CD4-positive, alpha-beta T cell (primary cell): ENCODE measurements around the gene MMS19. TPM values are rescaled to one million over a fixed set of nuclear protein-coding genes. Genes with fewer than 3 reads are reported as not detected.

Experiments used
- ATAC-seq: fragments of 200-7000 bp; cut with Tn5 transposase; one replicate; pipeline ENCODE4 v1.10.0; 2022; ENCODE audit warnings: mild to moderate bottlenecking; ENCODE audit not compliant: poor library complexity
- CTCF ChIA-PET: fragments of 350-600 bp; sonication (Branson Sonifier 250); formaldehyde crosslinking; loops from one replicate; lab custom pipeline; 2021; ENCODE audit warnings: antibody characterized with exemption, inconsistent platforms; lab: Charles Lee
- POLR2A ChIA-PET: fragments of 350-600 bp; sonication (Branson Sonifier 250); formaldehyde crosslinking; loops from one replicate; lab custom pipeline; 2021; ENCODE audit warnings: antibody characterized with exemption, inconsistent platforms; lab: Charles Lee
- DNase-seq, 14 experiments: peaks; one replicate each; pipeline ENCODE4 v3.0.0-alpha.2; 2013 to 2020; ENCODE audit warnings: mixed read lengths in 2 of 14
- H3K27ac ChIP-seq, 2 donors: one replicate each; pipeline versions ENCODE4 v1.5.1 to v1.7.0; 2013; ENCODE audit warnings: low read length in 2 of 2, low read depth in 1 of 2, mild to moderate bottlenecking in 1 of 2
- H3K27me3 ChIP-seq, 2 experiments: 1 replicate in 1 of 2; 2 replicates in 1 of 2; pipeline versions ENCODE4 v1.6.1 to v1.7.0; 2013; ENCODE audit warnings: low read length in 2 of 2, control low read depth in 1 of 2, mild to moderate bottlenecking in 1 of 2, moderate library complexity in 1 of 2; ENCODE audit not compliant: insufficient read depth in 2 of 2, control insufficient read depth in 1 of 2
- H3K36me3 ChIP-seq: one replicate; pipeline ENCODE4 v1.6.1; 2013; ENCODE audit warnings: low read length, control low read depth; ENCODE audit not compliant: insufficient read depth
- H3K4me1 ChIP-seq: one replicate; pipeline ENCODE4 v1.6.1; 2013; ENCODE audit warnings: low read length, control low read depth; ENCODE audit not compliant: insufficient read depth
- H3K4me3 ChIP-seq: one replicate; pipeline ENCODE4 v1.5.1; 2013; ENCODE audit warnings: mild to moderate bottlenecking, low read length, moderate library complexity
- H3K9me3 ChIP-seq, 2 experiments: 1 replicate in 1 of 2; 2 replicates in 1 of 2; pipeline versions ENCODE4 v1.6.1 to v1.7.0; 2013; ENCODE audit warnings: low read length in 2 of 2, mild to moderate bottlenecking in 2 of 2, control low read depth in 1 of 2, moderate library complexity in 1 of 2; ENCODE audit not compliant: control insufficient read depth in 1 of 2, insufficient read depth in 1 of 2
- H3K27ac Mint-ChIP-seq: one replicate; pipeline ENCODE4 v1.8.0; 2020; ENCODE audit warnings: mixed read lengths
- H3K27me3 Mint-ChIP-seq: one replicate; pipeline ENCODE4 v1.8.0; 2021; ENCODE audit warnings: mixed read lengths
- H3K36me3 Mint-ChIP-seq: one replicate; pipeline ENCODE4 v1.8.0; 2021; ENCODE audit warnings: low read depth, mixed read lengths
- H3K4me1 Mint-ChIP-seq: one replicate; pipeline ENCODE4 v1.8.0; 2021; ENCODE audit warnings: low read depth, mixed read lengths
- H3K4me3 Mint-ChIP-seq: one replicate; pipeline ENCODE4 v1.8.0; 2020; ENCODE audit warnings: mild to moderate bottlenecking, mixed read lengths
- H3K9me3 Mint-ChIP-seq: one replicate; pipeline ENCODE4 v1.8.0; 2020; ENCODE audit warnings: mixed read lengths
- intact Hi-C, 2 experiments: fragments of 100-400 bp; cut with DNase I in 1 of 2; cut with micrococcal nuclease in 1 of 2; formaldehyde crosslinking; loops; one replicate each; pipeline versions ENCODE4 v1.15.1 to v1.9.0; 2023 to 2025; cut with DNase I, micrococcal nuclease
- polyA plus RNA-seq, 2 donors: library from polyadenylated mRNA; unstranded; fragments of 120-200 nt; gene quantifications; one replicate each; pipeline ENCODE4 v1.2.1, GENCODE V29; 2013
- total RNA-seq, 174 experiments: library from RNA in 2 of 174; stranded (reverse) in 2 of 174; gene quantifications; one replicate each; pipeline ENCODE4 v1.2.3 and lab custom pipeline; 2021 to 2026
- TF ChIP-seq, protein P1 (sequence below): fragments of 200-600 bp; IDR thresholded peaks from one replicate; pipeline ENCODE4 v1.8.0; 2022; ENCODE audit warnings: antibody characterized with exemption, mild to moderate bottlenecking

Gene MMS19
- 10 to 100 TPM; 58.4 to 65.7 TPM for total RNA-seq
- 65.9 TPM for polyA plus RNA-seq (2013, experiment 1 of 2)
- polyA plus RNA-seq (2013, experiment 2 of 2), result 62.5 TPM
- 70.8 to 198 (median 122) reads per million in 172 experiments for total RNA-seq (lab: John Stamatoyannopoulos, UW)

DNA sequence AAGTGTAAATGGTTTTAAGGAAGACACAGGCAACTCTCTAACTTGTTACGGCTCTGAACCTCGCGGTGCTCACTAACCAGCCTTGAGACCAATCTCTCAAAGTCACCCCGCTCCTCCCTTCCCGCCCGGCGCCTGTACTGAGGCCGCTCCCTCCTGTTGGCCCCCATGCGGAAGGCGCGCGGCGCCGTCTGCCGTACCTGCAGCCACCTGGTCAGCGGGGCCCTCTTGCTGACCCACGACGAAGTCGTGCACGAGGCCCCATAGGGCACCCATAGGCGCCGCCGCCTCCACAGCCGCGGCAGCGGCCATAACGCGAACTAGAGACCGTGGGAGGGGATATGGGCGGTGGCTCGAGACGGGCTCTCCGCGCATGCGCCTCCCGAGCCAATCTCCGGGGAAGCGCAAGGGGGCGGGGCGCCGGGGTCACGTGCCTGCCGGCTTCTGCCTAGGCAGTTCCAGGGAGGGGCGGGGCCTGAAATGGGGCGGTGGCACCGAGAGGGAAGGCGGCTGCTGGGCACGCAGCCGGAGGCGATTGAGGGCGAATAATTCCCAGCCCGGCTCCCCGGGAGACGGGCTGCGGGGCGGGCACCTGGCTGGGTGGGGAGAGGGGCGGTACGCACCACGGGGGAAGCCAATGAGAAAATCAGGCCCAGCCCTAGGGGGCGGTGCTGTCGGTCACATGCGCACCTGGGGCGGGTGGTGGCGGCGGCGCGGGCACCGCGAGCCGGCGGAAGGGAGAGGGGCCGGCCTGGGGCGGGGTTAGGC lies at the start of gene MMS19:
Gene MMS19 (minus strand): TSS at position 347 of the 765 bp plus-strand sequence. CDS start 38 bp downstream, at position 309.
- peaks cover 42% of the 10 kb centered on the region for H3K4me1 ChIP-seq
- POLR2A ChIA-PET, result interaction anchor here (1.0 to 1.5 kb wide), 7 partner anchors 8 to 189 kb away, joined by 3 to 5 read pairs (median 4); partner anchors contain the start of gene AVPI1

GRCh38 chr10:97547962-97548361 lies 49.7 kb upstream of the MMS19 start:
- peaks cover 2% of the 10 kb centered on the region for H3K4me1 ChIP-seq
- H3K4me1 Mint-ChIP-seq, result no peaks in the 10 kb centered on the region
- no peaks in the 10 kb centered on the region for H3K9me3 ChIP-seq
- H3K27ac ChIP-seq, result no peak overlapping the region
- ChIA-PET CTCF (interaction anchor here (0.6 kb wide), 1 partner anchor 50 kb away, joined by 3 read pairs; no protein-coding TSS in a partner anchor), POLR2A (no interaction called here)
- H3K27me3 ChIP-seq, result no peaks in the 10 kb centered on the region
- H3K36me3 Mint-ChIP-seq, result no peaks in the 10 kb centered on the region
- no peak overlapping the region for H3K4me3 Mint-ChIP-seq
- no peaks in the 10 kb centered on the region for H3K27me3 Mint-ChIP-seq
- intact Hi-C loops, result no loop called here
- no peak overlapping the region for H3K27ac Mint-ChIP-seq
- no peak overlapping the region for H3K4me3 ChIP-seq
- TF ChIP-seq, protein P1, sequence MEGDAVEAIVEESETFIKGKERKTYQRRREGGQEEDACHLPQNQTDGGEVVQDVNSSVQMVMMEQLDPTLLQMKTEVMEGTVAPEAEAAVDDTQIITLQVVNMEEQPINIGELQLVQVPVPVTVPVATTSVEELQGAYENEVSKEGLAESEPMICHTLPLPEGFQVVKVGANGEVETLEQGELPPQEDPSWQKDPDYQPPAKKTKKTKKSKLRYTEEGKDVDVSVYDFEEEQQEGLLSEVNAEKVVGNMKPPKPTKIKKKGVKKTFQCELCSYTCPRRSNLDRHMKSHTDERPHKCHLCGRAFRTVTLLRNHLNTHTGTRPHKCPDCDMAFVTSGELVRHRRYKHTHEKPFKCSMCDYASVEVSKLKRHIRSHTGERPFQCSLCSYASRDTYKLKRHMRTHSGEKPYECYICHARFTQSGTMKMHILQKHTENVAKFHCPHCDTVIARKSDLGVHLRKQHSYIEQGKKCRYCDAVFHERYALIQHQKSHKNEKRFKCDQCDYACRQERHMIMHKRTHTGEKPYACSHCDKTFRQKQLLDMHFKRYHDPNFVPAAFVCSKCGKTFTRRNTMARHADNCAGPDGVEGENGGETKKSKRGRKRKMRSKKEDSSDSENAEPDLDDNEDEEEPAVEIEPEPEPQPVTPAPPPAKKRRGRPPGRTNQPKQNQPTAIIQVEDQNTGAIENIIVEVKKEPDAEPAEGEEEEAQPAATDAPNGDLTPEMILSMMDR, result no peak
- ATAC-seq (no peak), DNase-seq (no peak)
- no peaks in the 10 kb centered on the region for H3K36me3 ChIP-seq
- no peaks in the 10 kb centered on the region for H3K9me3 Mint-ChIP-seq

More for the DNA sequence above, at the start of gene MMS19:
- ATAC-seq (peak; percentile 72), DNase-seq (peak; percentile 98 to 100 (median 99))
- peak within 1 kb of the TSS; percentile 99 for H3K4me3 Mint-ChIP-seq
- H3K9me3 Mint-ChIP-seq, result no peaks in the 10 kb centered on the region
- TF ChIP-seq, protein P1, result no peak
- peaks cover 24% of the 10 kb centered on the region for H3K36me3 Mint-ChIP-seq
- Histone ChIP-seq H3K9me3 (no peaks in the 10 kb centered on the region), H3K27me3 (peaks cover 0 to 2% of the 10 kb centered on the region in 2 experiments), H3K36me3 (peaks cover under 1% of the 10 kb centered on the region), H3K4me3 (peak within 1 kb of the TSS; percentile 91), H3K27ac (peak within 1 kb of the TSS; percentile 75 to 83)
- peaks cover 52% of the 10 kb centered on the region for H3K4me1 Mint-ChIP-seq
- peaks cover 15% of the 10 kb centered on the region for H3K27me3 Mint-ChIP-seq
- CTCF ChIA-PET, result interaction anchor here (1.2 kb wide), 1 partner anchor 97 kb away, joined by 3 read pairs; the partner anchor contains the start of gene RRP12
- intact Hi-C loops, result loop anchor here (1.0 to 10.0 kb wide), 11 partner anchors 53 to 1927 kb away; partner anchors contain the start of genes ARHGAP19 (in 1 of the 2), LCOR (in 1 of the 2), MORN4 (in 1 of the 2) and PI4K2A (in 1 of the 2)
- peak within 1 kb of the TSS; percentile 91 for H3K27ac Mint-ChIP-seq

DNA sequence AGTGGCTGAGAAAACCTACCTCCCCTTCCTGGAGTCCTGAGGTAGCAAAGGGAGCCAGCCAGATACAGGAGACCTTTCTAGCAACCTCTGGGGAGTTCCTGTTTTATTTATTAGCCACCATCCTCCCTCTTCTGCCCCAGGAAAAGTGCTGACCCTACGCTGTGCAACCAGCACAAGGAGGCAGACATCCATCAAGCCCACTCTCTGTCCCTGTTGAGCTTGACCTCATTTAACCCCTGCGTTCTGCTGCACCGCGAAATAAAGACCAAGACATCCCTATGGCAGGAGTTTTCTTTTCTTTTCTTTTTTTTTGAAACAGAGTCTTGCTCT lies 49.0 kb upstream of the MMS19 start:
- POLR2A ChIA-PET, result no interaction called here
- no peaks in the 10 kb centered on the region for H3K36me3 ChIP-seq
- H3K4me3 ChIP-seq, result no peak overlapping the region
- intact Hi-C loops, result no loop called here
- no peak overlapping the region for H3K27ac ChIP-seq
- CTCF ChIA-PET, result no interaction called here
- DNase-seq, result no peak
- no peaks in the 10 kb centered on the region for H3K9me3 ChIP-seq
- TF ChIP-seq, protein P1, result no peak
- Mint-ChIP-seq H3K9me3 (no peaks in the 10 kb centered on the region), H3K4me1 (no peaks in the 10 kb centered on the region), H3K27me3 (no peaks in the 10 kb centered on the region), H3K36me3 (no peaks in the 10 kb centered on the region), H3K4me3 (no peak overlapping the region), H3K27ac (no peak overlapping the region)
- H3K27me3 ChIP-seq, result no peaks in the 10 kb centered on the region
- H3K4me1 ChIP-seq, result peaks cover 7% of the 10 kb centered on the region
- ATAC-seq, result no peak
